Hepatocyte (in vitro differentiated cells): ENCODE results near the gene CYP4F11. TPM values are rescaled to one million over a fixed set of nuclear protein-coding genes. Genes with fewer than 3 reads are reported as not detected.

Experiments
- DNase-seq: peaks from one replicate; pipeline ENCODE4 v3.0.0-alpha.2; 2016; ENCODE audit warnings: low spot score
- H2AFZ ChIP-seq: fragments of 200-600 bp; sonication (generic); 2 replicates; pipeline ENCODE4 v1.6.0; 2016; ENCODE audit warnings: antibody characterized with exemption, mild to moderate bottlenecking
- H3K27ac ChIP-seq: fragments of 200-600 bp; sonication (generic); 2 replicates; pipeline ENCODE4 v1.5.1; 2016; ENCODE audit warnings: mild to moderate bottlenecking
- H3K27me3 ChIP-seq: fragments of 200-600 bp; sonication (generic); 2 replicates; pipeline ENCODE4 v1.6.1; 2016
- H3K36me3 ChIP-seq: fragments of 200-600 bp; sonication (generic); replicated peaks from 2 replicates; pipeline ENCODE4 v1.5.1; 2016; ENCODE audit warnings: low read depth; ENCODE audit not compliant: insufficient read depth
- H3K4me1 ChIP-seq: fragments of 200-600 bp; sonication (generic); 2 replicates; pipeline ENCODE4 v1.5.1; 2016; ENCODE audit warnings: mild to moderate bottlenecking, moderate library complexity; ENCODE audit not compliant: insufficient read depth
- H3K4me2 ChIP-seq: fragments of 200-600 bp; sonication (generic); 2 replicates; pipeline ENCODE4 v1.6.0; 2016
- H3K4me3 ChIP-seq: fragments of 200-600 bp; sonication (generic); 2 replicates; pipeline ENCODE4 v1.5.1; 2016; ENCODE audit warnings: mild to moderate bottlenecking
- H3K79me2 ChIP-seq: fragments of 200-600 bp; sonication (generic); 2 replicates; pipeline ENCODE4 v1.6.0; 2017; ENCODE audit warnings: mild to moderate bottlenecking
- H3K9me2 ChIP-seq: fragments of 200-600 bp; sonication (generic); replicated peaks from 2 replicates; pipeline ENCODE4 v1.6.0; 2017; ENCODE audit warnings: mild to moderate bottlenecking; ENCODE audit not compliant: insufficient read depth
- H3K9me3 ChIP-seq: fragments of 200-600 bp; sonication (generic); 2 replicates; pipeline ENCODE4 v1.5.1; 2016; ENCODE audit warnings: low read depth, mild to moderate bottlenecking
- H4K20me1 ChIP-seq: fragments of 200-600 bp; sonication (generic); 2 replicates; pipeline ENCODE4 v1.6.0; 2016; ENCODE audit warnings: mild to moderate bottlenecking; ENCODE audit not compliant: insufficient read depth, poor library complexity, severe bottlenecking
- EZH2 ChIP-seq: fragments of 200-600 bp; sonication (generic); IDR thresholded peaks from 2 replicates; pipeline ENCODE4 v1.6.1; 2016; ENCODE audit warnings: antibody characterized with exemption, mild to moderate bottlenecking, borderline replicate concordance
- EZH2phosphoT487 ChIP-seq: fragments of 200-600 bp; sonication (generic); IDR thresholded peaks from one replicate; pipeline ENCODE4 v1.6.1; 2018; ENCODE audit warnings: antibody characterized with exemption, mild to moderate bottlenecking, low read depth, moderate library complexity; ENCODE audit not compliant: unreplicated experiment, severe bottlenecking
- WGBS: methylation state at CpG from one replicate; pipeline ENCODE4 v1.1.6; 2016; ENCODE audit warnings: low lambda C conversion rate; ENCODE audit errors: missing lambda C conversion rate; 5-methylcytosine and 5-hydroxymethylcytosine counted together
- polyA plus RNA-seq: library from polyadenylated mRNA; unstranded; fragments of >200 nt; fragmentation: Nextera tagmentation; extraction: Ambion mirVana; gene quantifications from 2 replicates; pipeline ENCODE4 v1.2.1, GENCODE V29; 2016
- total RNA-seq: library from RNA; depleted of rRNA; stranded (reverse); fragments of >200 nt; gene quantifications from 2 replicates; pipeline ENCODE4 v1.2.3, GENCODE V29; 2014
- TF ChIP-seq, protein P1 (sequence below): fragments of 200-600 bp; sonication (generic); IDR thresholded peaks from 2 replicates; pipeline ENCODE4 v1.5.1; 2016; ENCODE audit warnings: antibody characterized with exemption, mild to moderate bottlenecking; ENCODE audit not compliant: poor library complexity

The CYP4F11 gene
- total and polyA plus RNA-seq, 2 experiments from 2014 or later, result not detected

DNA sequence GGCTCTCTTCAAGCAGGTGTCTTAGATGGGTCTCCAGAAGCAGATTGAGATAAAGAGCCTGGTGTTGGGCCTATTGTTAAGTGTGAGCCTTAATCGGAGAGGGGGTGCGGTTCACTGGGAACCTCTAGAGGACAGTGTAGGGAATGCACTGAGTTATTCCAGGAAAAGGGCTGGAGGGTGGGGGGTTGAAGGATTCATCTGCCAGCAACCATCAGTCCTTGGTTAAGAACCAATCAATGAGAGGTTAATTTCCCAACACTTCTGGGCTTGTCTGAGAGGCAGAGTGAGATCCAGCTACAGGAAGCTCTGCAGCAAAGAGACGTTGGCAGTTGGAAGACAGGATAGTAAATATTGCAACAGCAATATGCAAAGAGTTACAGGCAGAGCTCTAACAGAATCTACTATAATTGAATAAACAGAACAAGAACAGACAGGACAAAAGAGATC is 65.2 kb downstream of the CYP4F11 start:
- TF ChIP-seq EZH2phosphoT487, result no peak
- TF ChIP-seq, protein P1, sequence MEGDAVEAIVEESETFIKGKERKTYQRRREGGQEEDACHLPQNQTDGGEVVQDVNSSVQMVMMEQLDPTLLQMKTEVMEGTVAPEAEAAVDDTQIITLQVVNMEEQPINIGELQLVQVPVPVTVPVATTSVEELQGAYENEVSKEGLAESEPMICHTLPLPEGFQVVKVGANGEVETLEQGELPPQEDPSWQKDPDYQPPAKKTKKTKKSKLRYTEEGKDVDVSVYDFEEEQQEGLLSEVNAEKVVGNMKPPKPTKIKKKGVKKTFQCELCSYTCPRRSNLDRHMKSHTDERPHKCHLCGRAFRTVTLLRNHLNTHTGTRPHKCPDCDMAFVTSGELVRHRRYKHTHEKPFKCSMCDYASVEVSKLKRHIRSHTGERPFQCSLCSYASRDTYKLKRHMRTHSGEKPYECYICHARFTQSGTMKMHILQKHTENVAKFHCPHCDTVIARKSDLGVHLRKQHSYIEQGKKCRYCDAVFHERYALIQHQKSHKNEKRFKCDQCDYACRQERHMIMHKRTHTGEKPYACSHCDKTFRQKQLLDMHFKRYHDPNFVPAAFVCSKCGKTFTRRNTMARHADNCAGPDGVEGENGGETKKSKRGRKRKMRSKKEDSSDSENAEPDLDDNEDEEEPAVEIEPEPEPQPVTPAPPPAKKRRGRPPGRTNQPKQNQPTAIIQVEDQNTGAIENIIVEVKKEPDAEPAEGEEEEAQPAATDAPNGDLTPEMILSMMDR, result no peak
- TF ChIP-seq EZH2, result no peak
- no peak overlapping the region for H3K4me2 ChIP-seq
- no peaks in the 10 kb centered on the region for H3K27me3 ChIP-seq
- H3K9me2 ChIP-seq, result no peaks in the 10 kb centered on the region
- no peaks in the 10 kb centered on the region for H3K79me2 ChIP-seq
- no peak for DNase-seq
- no peak overlapping the region for H3K4me3 ChIP-seq
- H3K27ac ChIP-seq, result no peak overlapping the region
- no peaks in the 10 kb centered on the region for H3K36me3 ChIP-seq
- no peaks in the 10 kb centered on the region for H3K4me1 ChIP-seq
- no peaks in the 10 kb centered on the region for H4K20me1 ChIP-seq
- no peak overlapping the region for H2AFZ ChIP-seq
- H3K9me3 ChIP-seq, result no peaks in the 10 kb centered on the region
- 43% methylated on average over 3 of the region's 3 CpGs for WGBS

DNA sequence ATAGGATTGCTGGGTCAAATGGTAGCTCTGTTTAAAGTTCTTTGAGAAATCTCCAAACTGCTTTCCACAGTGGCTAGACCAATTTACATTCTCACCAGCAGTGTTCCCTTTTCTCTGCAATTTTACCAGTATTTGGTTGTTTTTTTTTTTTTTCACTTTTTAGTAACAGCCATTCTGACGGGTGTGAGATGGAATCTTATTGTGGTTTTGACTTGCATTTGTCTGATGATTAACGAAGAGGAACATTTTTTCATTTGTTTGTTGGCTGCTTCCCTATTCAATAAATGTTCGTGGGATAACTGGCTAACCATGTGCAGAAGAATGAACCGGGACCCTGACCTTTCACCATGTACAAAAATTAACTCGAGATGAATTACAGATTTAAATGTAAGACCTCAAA is 67.7 kb downstream of the CYP4F11 start:
- Histone ChIP-seq H3K4me3 (no peak overlapping the region), H3K4me1 (no peaks in the 10 kb centered on the region), H3K79me2 (no peaks in the 10 kb centered on the region), H2AFZ (no peak overlapping the region), H3K36me3 (no peaks in the 10 kb centered on the region), H3K9me2 (no peaks in the 10 kb centered on the region), H3K27ac (no peak overlapping the region), H3K27me3 (no peaks in the 10 kb centered on the region), H4K20me1 (no peaks in the 10 kb centered on the region), H3K4me2 (no peak overlapping the region), H3K9me3 (no peaks in the 10 kb centered on the region)
- no peak for DNase-seq
- no peak for TF ChIP-seq EZH2phosphoT487
- TF ChIP-seq, protein P1, result no peak
- no peak for TF ChIP-seq EZH2
- 54% methylated on average over 5 of the region's 5 CpGs for WGBS

DNA sequence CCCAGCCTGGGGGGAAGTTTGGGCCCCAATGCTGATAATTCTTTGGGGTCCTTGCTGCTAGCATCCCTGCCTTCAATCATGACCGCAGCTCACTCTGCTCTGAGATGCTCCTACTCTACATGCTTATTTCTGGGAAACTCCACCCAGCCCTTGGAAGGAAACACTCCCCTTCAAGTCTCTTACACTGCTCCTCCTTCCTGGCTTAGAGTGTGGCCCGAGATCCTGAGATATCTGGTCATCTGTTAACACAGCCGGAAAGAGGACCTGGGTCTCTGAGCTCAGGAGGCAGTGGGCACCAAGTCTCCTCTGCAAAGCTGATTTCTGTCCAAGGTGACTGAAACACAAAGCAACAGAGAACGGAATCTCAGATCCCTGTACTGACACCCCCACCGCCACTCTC is 69.5 kb downstream of the CYP4F11 start:
- no peak overlapping the region for H3K4me3 ChIP-seq
- no peaks in the 10 kb centered on the region for H3K79me2 ChIP-seq
- TF ChIP-seq EZH2 (no peak), EZH2phosphoT487 (no peak)
- TF ChIP-seq, protein P1, result no peak
- no peaks in the 10 kb centered on the region for H3K9me3 ChIP-seq
- no peaks in the 10 kb centered on the region for H3K27me3 ChIP-seq
- H4K20me1 ChIP-seq, result no peaks in the 10 kb centered on the region
- DNase-seq, result no peak
- H2AFZ ChIP-seq, result no peak overlapping the region
- H3K9me2 ChIP-seq, result no peaks in the 10 kb centered on the region
- no peaks in the 10 kb centered on the region for H3K36me3 ChIP-seq
- WGBS, result 70% methylated on average over 5 of the region's 5 CpGs
- H3K4me1 ChIP-seq, result no peaks in the 10 kb centered on the region
- no peak overlapping the region for H3K27ac ChIP-seq
- H3K4me2 ChIP-seq, result no peak overlapping the region

DNA sequence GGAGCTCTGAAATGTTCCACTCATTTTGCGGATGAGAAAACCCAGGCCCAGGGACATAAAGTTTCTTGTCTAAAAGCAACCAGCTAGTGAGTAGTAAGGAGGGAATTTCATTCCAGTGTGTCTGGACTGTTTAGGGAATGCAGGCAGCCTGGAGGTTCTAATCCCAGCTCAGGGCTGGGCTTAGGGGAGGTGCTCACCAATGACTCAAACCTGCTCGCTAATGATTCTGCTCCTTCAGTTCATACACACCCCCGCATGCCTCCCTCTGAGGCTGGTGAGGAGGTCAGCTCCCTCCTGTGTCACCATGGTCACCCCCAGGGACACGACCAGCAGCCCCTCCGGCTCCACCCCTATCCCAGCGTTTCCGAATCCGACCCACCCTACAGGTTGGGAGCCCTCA is 71.1 kb downstream of the CYP4F11 start:
- Histone ChIP-seq H4K20me1 (no peaks in the 10 kb centered on the region), H3K27me3 (no peaks in the 10 kb centered on the region), H3K27ac (no peak overlapping the region), H3K36me3 (no peaks in the 10 kb centered on the region), H3K9me3 (no peaks in the 10 kb centered on the region), H2AFZ (no peak overlapping the region), H3K4me3 (no peak overlapping the region), H3K9me2 (no peaks in the 10 kb centered on the region), H3K4me2 (no peak overlapping the region), H3K79me2 (no peaks in the 10 kb centered on the region), H3K4me1 (no peaks in the 10 kb centered on the region)
- WGBS, result 86% methylated on average over 8 of the region's 8 CpGs
- no peak for DNase-seq
- TF ChIP-seq EZH2phosphoT487 (no peak), EZH2 (no peak)
- TF ChIP-seq, protein P1, result no peak
